ENCODE data around the gene MYO5A. TPM values are rescaled to one million over a fixed set of nuclear protein-coding genes. Genes with fewer than 3 reads are reported as not detected.

MYO5A gene
- total and polyA plus RNA-seq, 9 of the 15 experiments (the other 6 are each of a cell fraction or from before 2014, with no cell fraction given) = 0.03 to 0.82 (median 0.40) TPM

GRCh38 chr15:52392008-52392687 lies 136.5 kb downstream of the MYO5A start (continued):
- TF ChIP-seq NKRF (IDR thresholded peaks at IDR 0.05; ENCODE audit: borderline replicate concordance) = no peak
- TF ChIP-seq SLC30A9 (CRISPR knock-in tag; IDR thresholded peaks at IDR 0.05) = no peak
- no peak for TF ChIP-seq ZNF24 (IDR thresholded peaks at IDR 0.05)
- no peak for TF ChIP-seq PTRF (tag; IDR thresholded peaks at IDR 0.05)
- TF ChIP-seq ZNF740 (CRISPR knock-in tag; IDR thresholded peaks at IDR 0.05) = no peak
- TF ChIP-seq ZNF740 (tag; IDR thresholded peaks at IDR 0.05) = no peak
- TF ChIP-seq KLF6 (CRISPR knock-in tag; IDR thresholded peaks at IDR 0.05; ENCODE audit: borderline replicate concordance) = no peak
- no peak for TF ChIP-seq SREBF1 (IDR thresholded peaks at IDR 0.05; ENCODE audit: borderline replicate concordance, low read depth, low read length)

GRCh38 chr15:52391069-52391468 lies 137.6 kb downstream of the MYO5A start:
- WGBS (ENCODE audit: insufficient coverage, low coverage, missing lambda C conversion rate) = 0% methylated on average over 4 of the region's 4 CpGs

More at GRCh38 chr15:52391069-52391468, 137.6 kb downstream of the MYO5A start:
- in situ Hi-C loops (cut with MboI) (no loop called here), intact Hi-C loops (cut with micrococcal nuclease) (no loop called here)
- no peaks in the 10 kb centered on the region for H3K79me2 ChIP-seq (ENCODE audit: control insufficient read depth, insufficient read depth, low read length)
- H4K20me1 ChIP-seq (replicated peaks; ENCODE audit: control insufficient read depth, insufficient read depth, low read length) = no peaks in the 10 kb centered on the region
- DNase-seq (ENCODE audit: extremely low read depth in 1 of 4, low spot score in 3 of 4) (no peak), FAIRE-seq (no peak), ATAC-seq (no peak)
- no peak overlapping the region for H2AFZ ChIP-seq (ENCODE audit: low read depth, low read length)
- no peak overlapping the region for H3K4me3 ChIP-seq
- H3K9me1 ChIP-seq (ENCODE audit: control insufficient read depth, insufficient read depth, low read length) = no peaks in the 10 kb centered on the region
- no peaks in the 10 kb centered on the region for H3K36me3 ChIP-seq (ENCODE audit: control insufficient read depth, insufficient read depth, low read length)
- H3K9ac ChIP-seq (ENCODE audit: insufficient read depth in 1 of 2, low read depth in 2 of 2, low read length in 2 of 2) = no peak overlapping the region
- no TSS peak for BruUV-seq (replicated peaks)
- H3K4me2 ChIP-seq (ENCODE audit: insufficient read depth, low read length) = no peak overlapping the region
- H3K4me1 ChIP-seq (replicated peaks in 1 of 2; ENCODE audit: control insufficient read depth in 2 of 2, insufficient read depth in 2 of 2, low read length in 2 of 2) = no peaks in the 10 kb centered on the region
- CTCF ChIA-PET (ENCODE audit: low intra/inter-chr PET ratio) = no interaction called here
- no peaks in the 10 kb centered on the region for H3K27me3 ChIP-seq (ENCODE audit: control insufficient read depth in 2 of 2, insufficient read depth in 2 of 2, low read length in 2 of 2)
- POLR2A ChIA-PET = no interaction called here
- H3K27ac ChIP-seq (ENCODE audit: extremely low read depth, low read depth, low read length) = no peak overlapping the region
- H3K9me3 ChIP-seq (replicated peaks; ENCODE audit: control insufficient read depth, insufficient read depth, low read depth, low read length) = no peaks in the 10 kb centered on the region
- TF ChIP-seq PTRF (tag; IDR thresholded peaks at IDR 0.05) = no peak
- no peak for TF ChIP-seq NELFE (IDR thresholded peaks at IDR 0.05; ENCODE audit: insufficient read depth, insufficient read length)
- TF ChIP-seq ZNF41 (CRISPR knock-in tag; conservative IDR thresholded peaks at IDR 0.05) = no peak
- no peak for TF ChIP-seq ZNF384 (IDR thresholded peaks at IDR 0.05; ENCODE audit: low read depth, low read length)

Measured in K562 (cell line).